Mesendoderm (in vitro differentiated cells): ENCODE results near the gene TNFRSF21.

Experiments
- DNase-seq: peaks from one replicate; pipeline ENCODE4 v3.0.0; 2013
- H2AK5ac ChIP-seq: 2 replicates; pipeline ENCODE4 v1.6.1; 2013; ENCODE audit warnings: low read length, inconsistent platforms
- H2BK120ac ChIP-seq: 2 replicates; pipeline ENCODE4 v1.6.1; 2013; ENCODE audit warnings: low read depth, mild to moderate bottlenecking, low read length, moderate library complexity, mixed read lengths
- H2BK15ac ChIP-seq: replicated peaks from 2 replicates; pipeline ENCODE4 v1.6.1; 2013; ENCODE audit warnings: low read depth, mild to moderate bottlenecking, moderate library complexity
- H2BK5ac ChIP-seq: 2 replicates; pipeline ENCODE4 v1.6.1; 2013; ENCODE audit warnings: low read length, inconsistent platforms
- H3K18ac ChIP-seq: 2 replicates; pipeline ENCODE4 v1.6.1; 2013; ENCODE audit warnings: mild to moderate bottlenecking, low read length, mixed read lengths
- H3K23ac ChIP-seq: one replicate; pipeline ENCODE4 v1.6.1; 2013; ENCODE audit warnings: low read length
- H3K27ac ChIP-seq: 2 replicates; pipeline ENCODE4 v1.5.1; 2013; ENCODE audit warnings: low read depth, mild to moderate bottlenecking, inconsistent platforms, low read length, moderate library complexity
- H3K27me3 ChIP-seq: 2 replicates; pipeline ENCODE4 v1.6.1; 2013; ENCODE audit warnings: low read length, control low read depth, mild to moderate bottlenecking, inconsistent platforms; ENCODE audit not compliant: insufficient read depth, poor library complexity
- H3K36me3 ChIP-seq: 2 replicates; pipeline ENCODE4 v1.6.1; 2013; ENCODE audit warnings: low read length, inconsistent platforms; ENCODE audit not compliant: control insufficient read depth, insufficient read depth
- H3K4ac ChIP-seq: one replicate; pipeline ENCODE4 v1.6.1; 2013; ENCODE audit warnings: low read depth, mild to moderate bottlenecking, low read length, moderate library complexity
- H3K4me1 ChIP-seq: 2 replicates; pipeline ENCODE4 v1.6.1; 2013; ENCODE audit warnings: low read depth, low read length, inconsistent platforms; ENCODE audit not compliant: control insufficient read depth
- H3K4me2 ChIP-seq: 2 replicates; pipeline ENCODE4 v1.6.1; 2013; ENCODE audit warnings: low read length
- H3K4me3 ChIP-seq: 2 replicates; pipeline ENCODE4 v1.5.1; 2013; ENCODE audit warnings: mild to moderate bottlenecking, low read length
- H3K56ac ChIP-seq: one replicate; pipeline ENCODE4 v1.6.1; 2013; ENCODE audit warnings: low read length
- H3K79me1 ChIP-seq: 2 replicates; pipeline ENCODE4 v1.6.1; 2013; ENCODE audit warnings: low read length, inconsistent platforms
- H3K79me2 ChIP-seq: 2 replicates; pipeline ENCODE4 v1.6.1; 2013; ENCODE audit warnings: mild to moderate bottlenecking, low read length; ENCODE audit not compliant: control insufficient read depth, insufficient read depth
- H3K9ac ChIP-seq: 2 replicates; pipeline ENCODE4 v1.6.1; 2013; ENCODE audit warnings: low read length, inconsistent platforms
- H4K5ac ChIP-seq: one replicate; pipeline ENCODE4 v1.6.1; 2013; ENCODE audit warnings: low read length
- H4K8ac ChIP-seq: one replicate; pipeline ENCODE4 v1.6.1; 2013; ENCODE audit warnings: low read depth, mild to moderate bottlenecking, control low read depth, low read length, moderate library complexity
- WGBS: extraction: QIAGEN DNeasy Blood & Tissue Kit; methylation state at CpG from one replicate; pipeline ENCODE4 v1.1.7; 2013; ENCODE audit warnings: low lambda C conversion rate, missing lambda C conversion rate; ENCODE audit not compliant: insufficient coverage; ENCODE audit errors: extremely low coverage; 5-methylcytosine and 5-hydroxymethylcytosine counted together

Gene TNFRSF21

GRCh38 chr6:47207261-47207660, 102.4 kb downstream of the TNFRSF21 start:
- DNase-seq, result no peak
- Histone ChIP-seq H3K18ac (no peak overlapping the region), H3K23ac (no peak overlapping the region), H2BK120ac (no peak overlapping the region), H3K56ac (no peak overlapping the region), H2BK5ac (no peak overlapping the region), H3K27ac (no peak overlapping the region), H2AK5ac (no peak overlapping the region), H4K8ac (no peak overlapping the region), H3K4ac (no peak overlapping the region), H3K27me3 (no peaks in the 10 kb centered on the region), H3K4me2 (no peak overlapping the region), H4K5ac (no peak overlapping the region), H3K36me3 (no peaks in the 10 kb centered on the region), H2BK15ac (no peak overlapping the region), H3K4me1 (no peaks in the 10 kb centered on the region), H3K79me2 (no peaks in the 10 kb centered on the region), H3K9ac (no peak overlapping the region), H3K4me3 (no peak overlapping the region), H3K79me1 (no peaks in the 10 kb centered on the region)
- no CpG with 5 or more reads among the region's 2 CpGs for WGBS

GRCh38 chr6:47206626-47207025, 103.1 kb downstream of the TNFRSF21 start:
- no peak overlapping the region for H3K4ac ChIP-seq
- H3K27ac ChIP-seq, result no peak overlapping the region
- no peak overlapping the region for H4K5ac ChIP-seq
- H3K36me3 ChIP-seq, result no peaks in the 10 kb centered on the region
- H3K23ac ChIP-seq, result no peak overlapping the region
- H2BK5ac ChIP-seq, result no peak overlapping the region
- no peak overlapping the region for H3K9ac ChIP-seq
- H2AK5ac ChIP-seq, result no peak overlapping the region
- no peaks in the 10 kb centered on the region for H3K27me3 ChIP-seq
- H2BK15ac ChIP-seq, result no peak overlapping the region
- no peak overlapping the region for H3K4me2 ChIP-seq
- DNase-seq, result no peak
- H3K18ac ChIP-seq, result no peak overlapping the region
- H3K79me2 ChIP-seq, result no peaks in the 10 kb centered on the region
- H3K4me3 ChIP-seq, result no peak overlapping the region
- H2BK120ac ChIP-seq, result no peak overlapping the region
- H3K56ac ChIP-seq, result no peak overlapping the region
- H4K8ac ChIP-seq, result no peak overlapping the region
- H3K79me1 ChIP-seq, result no peaks in the 10 kb centered on the region
- H3K4me1 ChIP-seq, result no peaks in the 10 kb centered on the region

GRCh38 chr6:47203938-47204611, 105.6 kb downstream of the TNFRSF21 start:
- H3K79me1 ChIP-seq, result no peaks in the 10 kb centered on the region
- H3K4me2 ChIP-seq, result no peak overlapping the region
- H3K79me2 ChIP-seq, result no peaks in the 10 kb centered on the region
- WGBS, result no CpG with 5 or more reads among the region's 2 CpGs
- no peak overlapping the region for H3K9ac ChIP-seq
- no peak overlapping the region for H3K4ac ChIP-seq
- no peaks in the 10 kb centered on the region for H3K36me3 ChIP-seq
- H3K4me1 ChIP-seq, result no peaks in the 10 kb centered on the region
- H2BK5ac ChIP-seq, result no peak overlapping the region
- H3K27ac ChIP-seq, result no peak overlapping the region
- no peak overlapping the region for H4K5ac ChIP-seq
- no peak overlapping the region for H3K18ac ChIP-seq
- no peak for DNase-seq
- H4K8ac ChIP-seq, result no peak overlapping the region
- H3K56ac ChIP-seq, result no peak overlapping the region
- H2BK120ac ChIP-seq, result no peak overlapping the region
- no peaks in the 10 kb centered on the region for H3K27me3 ChIP-seq
- no peak overlapping the region for H3K4me3 ChIP-seq
- no peak overlapping the region for H3K23ac ChIP-seq
- no peak overlapping the region for H2AK5ac ChIP-seq
- no peak overlapping the region for H2BK15ac ChIP-seq

- DNase-seq, result no peak
- H2BK15ac ChIP-seq, result no peak overlapping the region
- H3K79me1 ChIP-seq, result no peaks in the 10 kb centered on the region
- no peaks in the 10 kb centered on the region for H3K4me1 ChIP-seq
- no peak overlapping the region for H3K23ac ChIP-seq
- no peak overlapping the region for H3K18ac ChIP-seq
- no CpG with 5 or more reads among the region's 4 CpGs for WGBS
- H3K4me2 ChIP-seq, result no peak overlapping the region
- H2BK120ac ChIP-seq, result no peak overlapping the region
- H3K36me3 ChIP-seq, result no peaks in the 10 kb centered on the region
- H2BK5ac ChIP-seq, result no peak overlapping the region
- H3K27ac ChIP-seq, result no peak overlapping the region
- H4K5ac ChIP-seq, result no peak overlapping the region
- no peak overlapping the region for H2AK5ac ChIP-seq
- H4K8ac ChIP-seq, result no peak overlapping the region
- H3K4ac ChIP-seq, result no peak overlapping the region
- H3K4me3 ChIP-seq, result no peak overlapping the region
- H3K27me3 ChIP-seq, result no peaks in the 10 kb centered on the region
- H3K9ac ChIP-seq, result no peak overlapping the region
- H3K79me2 ChIP-seq, result no peaks in the 10 kb centered on the region
- no peak overlapping the region for H3K56ac ChIP-seq
Observed at GRCh38 chr6:47203266-47203937, 106.3 kb downstream of the TNFRSF21 start.

- no peak overlapping the region for H3K18ac ChIP-seq
Observed at GRCh38 chr6:47202644-47203205, 107.0 kb downstream of the TNFRSF21 start.

More at GRCh38 chr6:47202644-47203205, 107.0 kb downstream of the TNFRSF21 start:
- H3K36me3 ChIP-seq, result no peaks in the 10 kb centered on the region
- H2AK5ac ChIP-seq, result no peak overlapping the region
- H2BK5ac ChIP-seq, result no peak overlapping the region
- no CpG with 5 or more reads among the region's 2 CpGs for WGBS
- H3K27me3 ChIP-seq, result no peaks in the 10 kb centered on the region
- no peak overlapping the region for H3K4ac ChIP-seq
- H3K27ac ChIP-seq, result no peak overlapping the region
- H3K79me2 ChIP-seq, result no peaks in the 10 kb centered on the region
- H2BK15ac ChIP-seq, result no peak overlapping the region
- DNase-seq, result no peak
- no peak overlapping the region for H3K4me3 ChIP-seq
- no peak overlapping the region for H2BK120ac ChIP-seq
- no peak overlapping the region for H3K23ac ChIP-seq
- H3K56ac ChIP-seq, result no peak overlapping the region
- H3K4me2 ChIP-seq, result no peak overlapping the region
- no peak overlapping the region for H4K5ac ChIP-seq
- H3K79me1 ChIP-seq, result no peaks in the 10 kb centered on the region
- H3K4me1 ChIP-seq, result no peaks in the 10 kb centered on the region
- no peak overlapping the region for H3K9ac ChIP-seq
- no peak overlapping the region for H4K8ac ChIP-seq
